GM19468 (cell line): Measurements from ENCODE around the gene SPTBN4.
"Not testable (repeated sequence)": the region's sequence is repeated elsewhere in the genome, so short reads cannot be mapped to it uniquely, and the experiment has no call there.

Source experiments
- ATAC-seq: cut with Tn5 transposase; IDR thresholded peaks from one replicate; pipeline ENCODE4 v1.9.1; 2021; ENCODE audit warnings: mild to moderate bottlenecking, moderate library complexity, moderate number of reproducible peaks; ENCODE audit not compliant: unreplicated experiment; ENCODE audit errors: extremely low read depth

SPTBN4 gene

GRCh38 chr19:40578442-40578908 is 111.7 kb downstream of the SPTBN4 start:
- no peak for ATAC-seq

GRCh38 chr19:40580619-40581018 is 113.8 kb downstream of the SPTBN4 start:
- ATAC-seq: no peak

GRCh38 chr19:40581531-40581930 is 114.7 kb downstream of the SPTBN4 start:
- ATAC-seq: no peak

- ATAC-seq: no peak
Observed at GRCh38 chr19:40582467-40582866, 115.7 kb downstream of the SPTBN4 start.

- no peak for ATAC-seq
Observed at GRCh38 chr19:40583283-40583682, 116.5 kb downstream of the SPTBN4 start.

GRCh38 chr19:40584007-40584406 is 117.2 kb downstream of the SPTBN4 start:
- ATAC-seq: no peak

- no peak for ATAC-seq
Observed at GRCh38 chr19:40585241-40585981, 118.6 kb downstream of the SPTBN4 start.

- ATAC-seq: no peak
Observed at GRCh38 chr19:40585982-40586422, 119.2 kb downstream of the SPTBN4 start.

- ATAC-seq: no peak
Observed at GRCh38 chr19:40586611-40587010, 119.8 kb downstream of the SPTBN4 start.

- ATAC-seq: no peak
Observed at GRCh38 chr19:40588110-40588854, 121.5 kb downstream of the SPTBN4 start.

GRCh38 chr19:40588926-40589569 is 122.2 kb downstream of the SPTBN4 start:
- ATAC-seq: no peak

GRCh38 chr19:40589591-40590429 is 123.0 kb downstream of the SPTBN4 start:
- ATAC-seq: no peak

- ATAC-seq: no peak
Observed at GRCh38 chr19:40590464-40591265, 123.9 kb downstream of the SPTBN4 start.

GRCh38 chr19:40591724-40592123 is 124.9 kb downstream of the SPTBN4 start:
- not testable (repeated sequence) for ATAC-seq

- no peak for ATAC-seq
Observed at GRCh38 chr19:40592170-40592569, 125.4 kb downstream of the SPTBN4 start.

- no peak for ATAC-seq
Observed at GRCh38 chr19:40594255-40594654, 127.5 kb downstream of the SPTBN4 start.

- ATAC-seq: no peak
Observed at GRCh38 chr19:40594657-40595091, 127.9 kb downstream of the SPTBN4 start.

GRCh38 chr19:40596608-40597328 is 130.0 kb downstream of the SPTBN4 start:
- no peak for ATAC-seq
